Smooth muscle cell of the brain vasculature (primary cell): Measurements from ENCODE around the gene SELENOF.

Experiments
- DNase-seq: peaks from one replicate; pipeline ENCODE4 v3.0.0-alpha.2; 2012; ENCODE audit warnings: low read depth, low spot score

The SELENOF gene

GRCh38 chr1:86913896-86914600, at the start of gene SELENOF:
SELENOF (minus strand) TSS chr1:86914126; CDS start chr1:86914111, 15 bp downstream.
- peak; percentile 100 for DNase-seq

DNA sequence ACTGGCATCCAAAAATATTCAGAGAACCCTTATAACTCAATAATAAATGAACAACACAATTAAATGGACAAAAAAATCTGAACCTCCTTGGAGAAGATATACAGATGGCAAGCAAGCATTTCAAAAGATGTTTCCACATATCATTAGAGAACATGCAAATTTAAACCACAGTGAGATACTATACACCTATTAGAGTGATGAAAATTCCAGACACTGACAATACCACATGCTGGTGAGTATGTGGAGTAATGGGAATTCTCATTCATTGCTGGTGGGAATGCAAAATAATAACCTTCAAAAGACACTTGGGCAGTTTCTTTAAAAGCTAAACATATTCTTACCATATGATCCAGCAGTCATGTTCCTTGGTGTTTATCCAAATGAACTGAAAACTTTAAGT, 46.6 kb upstream of the SELENOF start:
- DNase-seq = no peak

DNA sequence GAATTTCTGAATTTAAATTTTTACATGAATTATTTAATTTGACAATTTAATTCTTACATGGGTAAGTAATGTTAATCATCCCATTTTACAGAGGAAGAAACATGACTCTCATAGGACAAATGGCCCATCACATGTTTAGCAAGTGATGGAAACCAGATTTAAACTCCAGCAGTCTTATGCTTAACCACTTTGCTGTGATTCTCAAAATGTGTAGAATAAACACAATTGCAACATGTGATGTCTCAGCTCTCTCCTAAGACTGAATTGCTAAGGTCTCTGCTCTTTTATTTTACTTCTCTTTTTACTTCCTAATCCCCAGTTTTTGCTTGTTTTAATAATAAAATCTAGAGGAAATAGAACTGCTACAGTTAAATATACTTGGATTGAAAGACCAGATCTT, 43.3 kb upstream of the SELENOF start:
- DNase-seq = no peak

GRCh38 chr1:86956221-86956620, 42.3 kb upstream of the SELENOF start:
- DNase-seq = no peak

- DNase-seq = no peak
Observed at GRCh38 chr1:86955678-86956077, 41.8 kb upstream of the SELENOF start.

DNA sequence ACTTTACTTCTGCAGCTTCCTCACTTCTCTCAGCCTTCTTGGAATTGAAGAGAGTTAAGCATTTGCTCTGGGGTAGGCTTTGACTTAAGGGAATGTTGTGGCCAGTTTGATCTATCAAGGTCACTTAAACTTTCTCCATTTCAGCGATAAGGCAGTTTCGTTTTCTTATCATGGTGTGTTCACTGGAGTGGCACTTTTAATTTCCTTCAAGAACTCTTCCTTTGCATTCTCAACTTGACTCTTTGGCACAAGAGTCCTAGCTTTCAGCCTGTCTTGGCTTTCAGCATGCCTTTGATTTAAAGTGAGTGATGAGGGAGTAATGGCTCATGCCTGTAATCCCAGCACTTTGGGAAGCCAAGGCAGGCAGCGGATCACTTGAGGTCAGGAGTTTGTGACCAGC, 39.2 kb upstream of the SELENOF start:
- DNase-seq = no peak

DNA sequence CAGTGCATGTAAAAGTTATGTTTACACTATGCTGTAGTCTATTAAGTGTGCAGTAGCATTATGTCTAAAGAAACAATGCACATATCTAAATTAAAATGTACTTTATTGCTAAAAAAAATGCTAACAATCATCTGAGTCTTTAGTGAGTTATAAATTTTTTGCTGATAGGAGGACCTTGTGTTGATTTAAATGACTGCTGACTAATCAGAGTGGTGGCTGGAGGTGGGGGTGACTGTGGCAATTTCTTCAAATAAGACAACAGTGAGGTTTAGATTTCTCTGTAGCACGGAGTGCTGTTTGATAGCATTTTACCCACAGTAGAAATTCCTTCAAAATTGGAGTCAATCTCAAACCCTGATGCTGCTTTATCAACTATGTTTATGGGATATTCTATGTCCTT, 37.5 kb upstream of the SELENOF start:
- DNase-seq = no peak

GRCh38 chr1:86950712-86951419, 36.9 kb upstream of the SELENOF start:
- no peak for DNase-seq

DNA sequence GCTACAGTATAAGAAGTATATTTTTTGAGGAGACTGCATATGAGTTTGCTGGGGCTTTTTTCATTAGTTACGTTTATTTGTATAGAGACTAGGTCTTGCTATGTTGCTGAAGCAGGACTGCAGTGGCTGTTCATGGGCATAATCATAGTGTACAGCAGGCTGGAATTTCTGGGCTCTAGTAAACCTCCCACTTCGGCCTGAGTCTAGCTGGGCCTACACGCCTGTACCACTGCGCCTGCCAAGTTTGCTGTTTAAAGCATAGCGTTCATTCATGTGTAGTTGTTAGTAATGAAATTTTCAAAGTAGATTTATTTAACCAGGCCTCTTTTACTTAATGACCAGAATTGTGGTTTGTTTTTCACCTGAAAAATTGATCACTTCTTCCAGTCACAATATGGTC, 34.3 kb upstream of the SELENOF start:
- DNase-seq = no peak

- no peak for DNase-seq
Observed at GRCh38 chr1:86942743-86943142, 28.8 kb upstream of the SELENOF start.

GRCh38 chr1:86942042-86942441, 28.1 kb upstream of the SELENOF start:
- DNase-seq = no peak

GRCh38 chr1:86940599-86940998, 26.7 kb upstream of the SELENOF start:
- no peak for DNase-seq

DNA sequence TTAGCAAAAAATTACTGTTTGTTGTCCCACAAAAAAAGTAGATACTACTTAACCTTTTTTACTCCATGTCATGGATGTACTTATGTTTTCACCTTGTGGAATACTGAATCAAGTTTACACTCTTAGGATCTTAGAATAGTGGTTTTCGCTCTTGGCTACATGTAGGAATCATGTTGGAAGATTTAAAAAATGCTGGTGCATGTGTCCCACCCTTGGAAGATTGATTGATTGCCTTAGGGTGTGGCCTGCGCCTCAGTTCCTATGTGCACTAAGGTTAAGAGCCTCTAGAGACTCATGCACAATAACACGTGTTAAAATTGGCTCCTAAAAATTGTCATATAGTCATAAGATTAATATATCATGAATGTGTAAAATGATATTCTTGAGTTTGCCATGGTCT, 25.5 kb upstream of the SELENOF start:
- DNase-seq = no peak

GRCh38 chr1:86938855-86939254, 24.9 kb upstream of the SELENOF start:
- DNase-seq = no peak

DNA sequence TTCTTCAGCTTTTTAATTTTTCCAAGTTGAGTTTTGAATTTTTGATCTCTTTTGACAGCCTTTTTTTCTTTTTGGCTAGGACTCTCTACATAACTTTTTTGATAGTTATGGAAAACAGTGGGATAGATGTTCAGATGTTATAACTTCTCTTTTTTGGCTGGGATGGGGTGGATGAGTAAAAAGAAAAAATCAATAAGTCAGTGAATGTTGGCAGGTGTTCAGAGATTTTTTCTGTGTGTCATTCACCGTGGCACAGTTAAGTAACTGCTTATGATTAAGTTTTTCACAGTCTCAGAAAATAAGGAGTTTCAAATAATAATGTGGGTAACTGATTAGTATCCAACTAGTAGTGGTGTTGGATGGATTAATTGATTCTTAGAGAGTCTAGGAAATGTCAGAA, 24.5 kb upstream of the SELENOF start:
- no peak for DNase-seq

GRCh38 chr1:86933562-86934377, 19.8 kb upstream of the SELENOF start:
- DNase-seq = no peak

DNA sequence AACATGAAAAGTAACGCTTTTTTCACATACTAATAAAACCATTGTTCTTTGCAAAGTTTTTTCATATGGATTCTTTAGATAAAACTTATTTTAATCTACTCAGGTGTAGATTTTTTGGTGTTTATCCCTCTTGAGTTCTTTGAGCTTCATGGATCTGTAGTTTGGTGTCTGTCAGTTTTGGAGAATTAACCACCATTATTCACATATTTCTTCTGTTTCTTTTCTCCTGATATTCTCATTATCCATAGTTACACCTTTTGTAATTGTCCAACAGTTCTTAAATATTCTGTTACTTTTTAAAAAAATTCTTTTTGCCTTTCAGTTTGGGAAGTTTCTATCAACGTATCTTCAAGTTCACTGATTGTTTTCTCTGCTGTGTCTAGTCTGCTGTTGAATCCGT, 19.1 kb upstream of the SELENOF start:
- DNase-seq = no peak

DNA sequence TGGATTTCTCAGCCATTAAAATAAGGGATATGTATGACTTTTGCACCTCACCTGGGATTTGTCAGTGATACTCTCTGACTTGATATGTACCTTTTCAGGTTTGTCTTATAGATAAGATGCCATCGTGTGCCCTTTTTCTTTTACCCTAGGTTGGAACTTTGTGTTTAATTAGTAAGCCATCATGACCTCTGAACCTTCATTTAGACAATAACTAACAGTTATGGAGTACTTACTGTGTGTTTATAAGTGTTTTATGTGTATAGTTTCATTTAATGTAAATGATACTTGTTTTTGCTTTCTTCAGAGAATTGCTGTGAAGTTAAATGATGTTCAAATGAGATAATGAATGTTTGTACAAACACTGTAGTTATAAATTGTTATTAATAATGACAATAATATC, 14.9 kb upstream of the SELENOF start:
- DNase-seq = no peak

GRCh38 chr1:86926883-86927282, 13.0 kb upstream of the SELENOF start:
- DNase-seq = no peak

DNA sequence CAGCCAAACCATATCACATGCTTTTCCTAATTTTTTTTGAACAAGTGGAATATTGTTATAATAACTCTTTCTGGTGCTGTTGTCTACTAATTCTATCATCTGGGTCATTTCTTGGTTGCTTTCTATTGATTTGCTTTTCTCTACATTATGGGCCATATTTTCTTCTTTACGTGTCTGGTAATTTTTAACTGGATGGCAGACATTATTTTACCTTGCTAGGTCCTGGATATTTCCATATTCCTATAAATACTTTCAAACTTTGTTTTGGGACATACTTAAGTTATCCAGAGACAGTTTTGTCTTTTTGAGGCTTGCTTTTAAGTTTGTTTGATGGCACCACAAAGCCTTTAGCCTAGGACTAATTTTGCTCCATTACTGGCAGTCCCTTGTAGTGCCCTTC, 11.8 kb upstream of the SELENOF start:
- DNase-seq = no peak

- DNase-seq = no peak
Observed at GRCh38 chr1:86924324-86924960, 10.5 kb upstream of the SELENOF start.

DNA sequence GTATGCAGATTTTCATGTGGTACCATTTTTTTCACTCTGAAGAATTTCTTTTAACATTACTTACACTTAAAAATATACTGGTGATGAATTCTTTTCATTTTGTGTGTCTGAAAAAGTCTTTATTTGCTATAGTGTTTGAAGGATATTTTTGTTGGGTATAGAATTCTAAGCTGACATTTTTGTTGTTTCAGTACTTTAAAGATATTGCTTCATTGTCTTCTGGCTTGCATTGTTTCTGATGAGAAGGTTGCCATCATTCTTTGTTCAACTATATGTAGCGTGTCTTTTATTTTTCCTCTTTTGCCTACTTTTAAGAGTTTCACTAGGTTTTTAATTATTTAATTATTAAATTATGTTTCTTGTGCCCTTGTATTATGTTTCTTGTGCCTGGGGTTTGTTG, 8.5 kb upstream of the SELENOF start:
- DNase-seq = no peak
